GM20000 (cell line): ENCODE results near the gene GPC3.

Experiments used
- DNase-seq: peaks from one replicate; pipeline ENCODE4 v3.0.0; 2012; ENCODE audit warnings: low spot score
- TF ChIP-seq, protein P1 (sequence below): IDR thresholded peaks from 2 replicates; pipeline ENCODE4 v1.5.1; 2012; ENCODE audit warnings: mild to moderate bottlenecking, control low read depth; ENCODE audit errors: extremely low read depth, missing control alignments

GPC3 gene

DNA sequence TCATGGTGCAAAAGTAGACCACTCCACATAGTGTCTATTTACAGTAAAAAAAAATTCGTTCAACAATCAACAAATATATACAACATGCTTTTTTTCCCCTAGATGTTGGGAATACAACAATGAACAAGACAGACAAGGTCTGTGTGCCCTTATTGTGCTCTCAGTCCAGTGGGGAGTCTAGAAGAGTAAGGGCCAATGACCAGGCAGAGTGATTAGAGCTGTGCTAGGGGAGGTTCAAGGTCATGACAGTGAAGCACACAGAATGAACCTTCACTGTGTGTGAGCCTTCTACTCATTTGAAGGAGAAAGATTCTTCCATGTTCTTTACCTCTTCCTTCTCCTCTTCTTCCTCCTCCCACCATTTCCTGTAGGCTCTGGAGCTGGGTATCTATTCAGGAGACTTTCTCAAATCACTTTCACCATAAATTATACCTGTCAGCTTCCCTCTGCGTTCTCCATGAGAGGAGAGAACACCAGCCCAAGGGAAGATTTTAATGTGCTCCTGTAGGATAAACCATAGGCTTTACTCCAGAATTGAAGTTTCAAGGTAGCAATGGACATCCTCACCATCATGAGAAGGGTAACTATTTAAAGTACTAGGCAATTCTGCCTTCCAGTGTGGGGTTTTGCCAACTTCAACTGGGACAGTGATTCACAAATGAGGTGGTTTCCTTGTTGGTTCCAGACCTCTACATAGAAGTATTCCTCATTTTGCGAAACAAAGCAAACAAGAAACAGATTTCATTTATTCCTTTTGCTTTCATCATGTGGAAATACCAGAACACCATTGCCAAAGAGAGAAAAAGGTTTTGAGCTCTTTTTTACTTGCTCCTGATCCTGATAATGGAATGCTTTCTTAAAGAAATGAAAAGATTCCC is 323.2 kb downstream of the GPC3 start:
- TF ChIP-seq, protein P1, sequence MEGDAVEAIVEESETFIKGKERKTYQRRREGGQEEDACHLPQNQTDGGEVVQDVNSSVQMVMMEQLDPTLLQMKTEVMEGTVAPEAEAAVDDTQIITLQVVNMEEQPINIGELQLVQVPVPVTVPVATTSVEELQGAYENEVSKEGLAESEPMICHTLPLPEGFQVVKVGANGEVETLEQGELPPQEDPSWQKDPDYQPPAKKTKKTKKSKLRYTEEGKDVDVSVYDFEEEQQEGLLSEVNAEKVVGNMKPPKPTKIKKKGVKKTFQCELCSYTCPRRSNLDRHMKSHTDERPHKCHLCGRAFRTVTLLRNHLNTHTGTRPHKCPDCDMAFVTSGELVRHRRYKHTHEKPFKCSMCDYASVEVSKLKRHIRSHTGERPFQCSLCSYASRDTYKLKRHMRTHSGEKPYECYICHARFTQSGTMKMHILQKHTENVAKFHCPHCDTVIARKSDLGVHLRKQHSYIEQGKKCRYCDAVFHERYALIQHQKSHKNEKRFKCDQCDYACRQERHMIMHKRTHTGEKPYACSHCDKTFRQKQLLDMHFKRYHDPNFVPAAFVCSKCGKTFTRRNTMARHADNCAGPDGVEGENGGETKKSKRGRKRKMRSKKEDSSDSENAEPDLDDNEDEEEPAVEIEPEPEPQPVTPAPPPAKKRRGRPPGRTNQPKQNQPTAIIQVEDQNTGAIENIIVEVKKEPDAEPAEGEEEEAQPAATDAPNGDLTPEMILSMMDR, result no peak
- DNase-seq, result no peak

DNA sequence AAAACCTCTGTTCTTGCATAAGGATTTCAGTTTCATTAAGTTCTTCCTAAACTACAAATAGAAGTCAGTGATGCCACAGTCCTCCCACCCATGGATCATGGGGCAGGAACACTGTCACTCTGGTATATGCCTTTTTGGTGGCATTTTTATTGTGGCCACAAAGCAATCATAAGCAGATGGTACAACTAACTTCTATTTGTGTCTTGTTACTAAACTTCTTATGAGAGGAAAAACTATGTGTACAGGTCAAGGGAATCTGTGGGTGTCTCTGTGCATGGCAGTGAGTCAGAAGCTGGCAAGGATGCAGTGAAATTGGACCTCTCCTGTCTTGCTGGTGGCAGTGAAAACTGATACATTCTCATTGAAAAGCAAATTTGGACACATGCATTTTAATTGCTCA is 325.1 kb downstream of the GPC3 start:
- no peak for DNase-seq
- TF ChIP-seq, protein P1, result no peak

DNA sequence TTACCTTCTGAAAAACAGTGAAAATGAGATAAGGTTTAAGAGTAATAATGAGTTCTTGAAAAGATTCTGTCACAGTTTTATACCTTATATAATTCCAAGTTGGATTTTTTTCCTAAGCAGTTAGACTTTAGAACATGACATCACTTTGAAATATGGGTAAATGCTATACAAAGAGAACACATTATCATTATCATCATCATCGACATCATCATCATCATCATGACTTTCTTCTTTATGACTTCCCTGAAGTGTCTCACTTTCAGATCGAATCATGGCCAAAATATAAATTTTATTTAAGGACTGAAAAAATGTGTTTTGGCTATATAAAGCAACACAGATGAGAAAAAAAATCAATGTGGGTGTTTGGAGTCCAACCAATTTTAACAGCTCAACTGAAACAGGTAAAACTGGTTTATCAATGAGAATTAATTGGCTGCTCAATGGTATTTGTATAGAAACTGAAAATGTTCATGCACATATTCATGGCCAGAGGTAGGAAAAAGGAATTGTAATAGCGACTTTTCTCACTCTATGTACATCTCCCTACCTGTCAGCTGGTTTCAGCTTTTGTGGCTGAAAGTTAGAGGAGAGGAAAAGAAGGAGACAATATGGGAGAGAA is 327.0 kb downstream of the GPC3 start:
- TF ChIP-seq, protein P1, result no peak
- DNase-seq, result no peak

DNA sequence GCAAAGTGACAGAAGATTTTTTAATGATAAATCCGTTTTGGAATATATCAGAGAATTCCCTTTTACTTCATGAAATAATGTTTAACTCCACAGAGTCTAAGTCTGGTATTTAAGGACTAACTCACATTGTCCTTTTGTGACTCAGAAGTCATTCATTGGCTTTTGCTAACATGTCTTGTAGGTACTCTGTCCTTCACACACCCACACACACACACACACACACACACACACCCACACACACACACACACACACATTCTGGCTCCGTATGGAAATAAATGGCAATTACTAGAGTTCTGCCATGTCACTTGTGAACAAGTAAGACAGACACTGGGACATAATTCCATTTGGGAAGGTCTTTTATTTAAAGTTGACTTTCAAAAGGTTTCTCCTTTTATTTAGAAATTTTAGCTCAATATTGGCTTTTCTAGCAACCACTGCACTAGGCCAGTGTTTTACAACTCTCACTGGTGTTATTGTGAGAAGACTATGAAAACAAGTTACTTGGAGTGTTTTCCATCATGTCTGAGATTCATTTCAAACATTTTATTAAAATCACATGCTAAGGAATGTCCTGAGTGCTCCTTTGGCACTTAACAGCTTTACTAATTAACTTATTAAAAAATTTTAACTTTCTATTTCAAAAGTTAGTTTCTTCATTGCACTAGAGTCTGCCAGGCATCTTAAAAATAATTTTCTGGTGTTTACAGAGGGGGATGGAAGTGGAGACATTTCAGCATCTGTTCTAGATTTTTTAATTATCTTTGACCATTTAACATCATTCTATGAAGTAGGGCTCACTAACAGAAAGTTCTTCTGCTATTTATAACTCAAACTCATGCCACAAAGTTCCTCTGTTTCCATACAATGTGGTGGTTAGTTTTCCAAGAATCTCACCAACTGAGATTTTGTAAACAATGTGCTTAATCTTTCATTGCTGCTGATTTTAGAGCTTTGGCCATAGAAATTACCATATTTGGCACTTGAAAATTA is 329.8 kb downstream of the GPC3 start:
- TF ChIP-seq, protein P1, result no peak
- no peak for DNase-seq

- DNase-seq, result no peak
- TF ChIP-seq, protein P1, result no peak
Observed at GRCh38 chrX:133654811-133655210, 330.6 kb downstream of the GPC3 start.

GRCh38 chrX:133653358-133653757 is 332.0 kb downstream of the GPC3 start:
- DNase-seq, result no peak
- TF ChIP-seq, protein P1, result no peak

DNA sequence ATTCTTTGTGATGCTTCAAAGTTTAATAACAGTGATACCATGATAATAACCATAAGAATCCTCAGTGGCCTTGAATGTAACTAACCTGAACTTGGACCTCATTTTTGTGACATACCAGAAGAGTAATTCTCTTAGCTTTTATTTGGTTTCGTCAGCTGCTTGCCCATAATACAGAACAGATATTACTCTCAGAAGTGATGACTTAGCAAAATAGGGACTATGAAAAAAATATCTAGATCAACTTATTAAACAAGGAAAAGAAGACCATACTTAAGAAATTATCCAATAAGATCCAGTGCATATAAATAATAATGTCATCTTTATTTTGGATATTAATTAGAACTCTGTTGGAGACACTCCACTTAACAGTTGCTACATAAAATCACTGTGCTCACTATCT is 333.2 kb downstream of the GPC3 start:
- TF ChIP-seq, protein P1, result no peak
- no peak for DNase-seq
